Psoas muscle (tissue), 8 donors: ENCODE data around the gene ZC3H13. TPM values are rescaled to one million over a fixed set of nuclear protein-coding genes. Genes with fewer than 3 reads are reported as not detected.

Experiments used
- ATAC-seq, 4 donors: fragments of 200-7000 bp; cut with Tn5 transposase; one replicate each; pipeline ENCODE4 v1.9.1; 2020; ENCODE audit warnings: moderate library complexity in 3 of 4, mild to moderate bottlenecking in 2 of 4
- DNase-seq, 2 donors: peaks; one replicate each; pipeline ENCODE4 v3.0.0-alpha.2; 2020
- H3K27ac ChIP-seq: fragments of 200-600 bp; one replicate; pipeline ENCODE4 v1.8.0; 2022
- H3K27me3 ChIP-seq, 3 donors: fragments of 200-600 bp in 1 of 3; one replicate each; pipeline versions ENCODE4 v1.6.1 to v1.8.0; 2013 to 2022; ENCODE audit warnings: low read length in 2 of 3, mild to moderate bottlenecking in 2 of 3, moderate library complexity in 1 of 3; ENCODE audit not compliant: insufficient read depth in 3 of 3
- H3K36me3 ChIP-seq, 2 donors: fragments of 200-600 bp in 1 of 2; one replicate each; pipeline versions ENCODE4 v1.6.1 to v1.8.0; 2013 to 2022; ENCODE audit warnings: low read depth in 1 of 2, mild to moderate bottlenecking in 1 of 2, moderate library complexity in 1 of 2; ENCODE audit not compliant: insufficient read depth in 1 of 2
- H3K4me1 ChIP-seq: fragments of 200-600 bp; one replicate; pipeline ENCODE4 v1.8.0; 2022
- H3K4me3 ChIP-seq: fragments of 200-600 bp; one replicate; pipeline ENCODE4 v1.8.0; 2022; ENCODE audit warnings: mild to moderate bottlenecking
- H3K9me3 ChIP-seq: fragments of 200-600 bp; one replicate; pipeline ENCODE4 v1.8.0; 2022
- WGBS, 3 donors: extraction: QIAGEN DNeasy Blood & Tissue Kit; methylation state at CpG; one replicate each; pipeline versions ENCODE4 v1.1.6 to v1.1.7; 2013; 5-methylcytosine and 5-hydroxymethylcytosine counted together
- intact Hi-C, 2 donors: fragments of 100-400 bp; cut with DNase I; formaldehyde crosslinking; loops; one replicate each; pipeline versions ENCODE4 v1.11.0 to v1.14.2; 2022
- polyA plus RNA-seq, 3 donors: library from polyadenylated mRNA; stranded (reverse); fragments of 200-250 nt; gene quantifications; one replicate each; pipeline ENCODE4 v1.2.3, GENCODE V29; 2013
- total RNA-seq, 4 donors: library from RNA; stranded (reverse); fragmentation: NEBNext Ultra II Directional in 2 of 4; extraction: Animal tissue kit (Norgen Biotek cat#: 25700) in 2 of 4; gene quantifications; one replicate each; pipeline versions ENCODE4 v1.2.1 to v1.2.4, GENCODE V29; 2021 to 2023
- TF ChIP-seq, protein P1 (sequence below): fragments of 200-600 bp; IDR thresholded peaks from one replicate; pipeline ENCODE4 v1.8.0; 2022; ENCODE audit warnings: antibody characterized with exemption
- donor health status: healthy with polysubstance abuse.
- donor health status: DM: no; HTN: no; CAD: no; lungs with moderate emphysema.
- donor health status: Bipolar disorder and iron deficiency.
- donor health status: healthy.
- donor health status: DM: yes; HTN: yes; CAD: no.
- donor health status: DM: no; HTN: no; CAD: no.
- donor health status: DM: no; HTN: no; CAD: no.
- donor health status: DM: yes; HTN: yes; CAD: no.

ZC3H13 gene
- total and polyA plus RNA-seq, 7 donors = 6.8 to 31.6 (median 25.4) TPM

DNA sequence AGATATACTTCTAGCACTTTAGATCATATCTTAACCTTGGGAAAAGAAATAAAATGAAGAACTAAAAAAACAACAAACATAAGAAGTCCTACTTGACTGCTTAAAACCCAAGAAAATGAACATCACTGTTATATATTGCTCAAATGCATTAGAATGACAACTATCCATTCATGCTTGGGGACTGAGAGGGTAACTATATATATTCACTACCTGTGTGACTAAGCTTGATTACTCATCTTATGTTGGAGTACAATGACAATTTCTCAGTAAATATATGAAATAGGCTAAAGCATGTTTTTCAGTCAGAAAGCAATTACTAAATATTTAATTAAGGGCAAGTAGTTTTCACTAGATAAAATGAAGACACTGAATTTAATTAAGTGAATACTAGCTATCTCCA lies 40.1 kb downstream of the ZC3H13 start:
- H3K4me1 ChIP-seq = no peaks in the 10 kb centered on the region
- intact Hi-C loops = loop anchor here in 1 of 2 donors (10.0 kb wide), 1 partner anchor 208 kb away; no protein-coding TSS in a partner anchor
- TF ChIP-seq, protein P1, sequence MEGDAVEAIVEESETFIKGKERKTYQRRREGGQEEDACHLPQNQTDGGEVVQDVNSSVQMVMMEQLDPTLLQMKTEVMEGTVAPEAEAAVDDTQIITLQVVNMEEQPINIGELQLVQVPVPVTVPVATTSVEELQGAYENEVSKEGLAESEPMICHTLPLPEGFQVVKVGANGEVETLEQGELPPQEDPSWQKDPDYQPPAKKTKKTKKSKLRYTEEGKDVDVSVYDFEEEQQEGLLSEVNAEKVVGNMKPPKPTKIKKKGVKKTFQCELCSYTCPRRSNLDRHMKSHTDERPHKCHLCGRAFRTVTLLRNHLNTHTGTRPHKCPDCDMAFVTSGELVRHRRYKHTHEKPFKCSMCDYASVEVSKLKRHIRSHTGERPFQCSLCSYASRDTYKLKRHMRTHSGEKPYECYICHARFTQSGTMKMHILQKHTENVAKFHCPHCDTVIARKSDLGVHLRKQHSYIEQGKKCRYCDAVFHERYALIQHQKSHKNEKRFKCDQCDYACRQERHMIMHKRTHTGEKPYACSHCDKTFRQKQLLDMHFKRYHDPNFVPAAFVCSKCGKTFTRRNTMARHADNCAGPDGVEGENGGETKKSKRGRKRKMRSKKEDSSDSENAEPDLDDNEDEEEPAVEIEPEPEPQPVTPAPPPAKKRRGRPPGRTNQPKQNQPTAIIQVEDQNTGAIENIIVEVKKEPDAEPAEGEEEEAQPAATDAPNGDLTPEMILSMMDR = no peak
- ATAC-seq (no peak), DNase-seq (no peak)
- no peak overlapping the region for H3K27ac ChIP-seq
- peaks cover 0 to 79% of the 10 kb centered on the region in 2 donors for H3K36me3 ChIP-seq
- no peaks in the 10 kb centered on the region for H3K9me3 ChIP-seq
- no peaks in the 10 kb centered on the region for H3K27me3 ChIP-seq
- no peak overlapping the region for H3K4me3 ChIP-seq

DNA sequence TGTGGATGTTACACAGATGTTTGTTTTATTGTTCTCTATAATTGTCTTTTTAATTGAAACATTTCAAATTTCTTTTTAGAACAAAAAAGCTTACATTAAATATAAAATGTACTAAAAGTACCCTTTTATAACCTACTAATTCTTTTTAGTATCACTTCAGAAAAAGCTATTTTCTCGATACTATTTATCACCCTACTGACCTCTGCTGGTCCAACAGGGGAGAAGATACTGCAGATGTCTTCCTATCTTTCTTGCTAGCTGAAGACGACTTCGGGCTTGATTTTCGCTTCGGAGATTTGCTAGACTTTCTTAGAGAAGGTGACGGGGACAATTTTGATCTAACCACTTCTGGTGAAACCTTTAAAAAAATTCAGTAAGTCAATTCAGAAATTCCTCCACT lies 42.4 kb downstream of the ZC3H13 start:
- ATAC-seq = no peak
- H3K4me1 ChIP-seq = no peaks in the 10 kb centered on the region
- TF ChIP-seq, protein P1 = peak; percentile 10
- no peak for DNase-seq
- H3K27ac ChIP-seq = no peak overlapping the region
- H3K4me3 ChIP-seq = no peak overlapping the region
- 87 to 89% (median 88%) methylated on average over 6 of the region's 6 CpGs for WGBS, 3 donors
- intact Hi-C loops = loop anchor here in 1 of 2 donors (10.0 kb wide), 1 partner anchor 205 kb away; no protein-coding TSS in a partner anchor
- H3K36me3 ChIP-seq = peaks cover 0 to 78% of the 10 kb centered on the region in 2 donors
- H3K9me3 ChIP-seq = no peaks in the 10 kb centered on the region
- no peaks in the 10 kb centered on the region for H3K27me3 ChIP-seq

DNA sequence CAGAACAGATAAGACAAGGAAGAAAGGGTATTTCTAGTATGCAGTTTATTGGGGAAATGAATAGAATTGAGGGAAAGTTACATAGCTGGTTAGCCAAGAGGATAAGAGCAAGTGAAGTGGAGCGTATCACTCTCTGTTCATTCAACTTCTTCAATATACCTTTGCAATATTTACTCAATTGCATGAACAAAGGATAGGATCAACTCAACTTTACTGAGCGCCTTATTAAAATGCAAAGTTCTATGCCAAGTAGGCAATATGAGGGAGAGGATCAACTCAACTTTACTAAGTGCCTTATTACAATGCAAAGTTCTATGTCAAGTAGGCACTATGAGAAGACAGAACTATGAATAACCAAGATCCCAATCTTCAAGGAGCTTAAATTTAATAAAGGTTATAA lies 43.9 kb downstream of the ZC3H13 start:
- H3K4me1 ChIP-seq = no peaks in the 10 kb centered on the region
- WGBS, 3 donors = 99 to 100% (median 100%) methylated on average over 2 of the region's 2 CpGs
- H3K4me3 ChIP-seq = no peak overlapping the region
- peaks cover 0 to 72% of the 10 kb centered on the region in 2 donors for H3K36me3 ChIP-seq
- no peaks in the 10 kb centered on the region for H3K9me3 ChIP-seq
- DNase-seq (no peak), ATAC-seq (no peak)
- intact Hi-C loops = loop anchor here in 1 of 2 donors (10.0 kb wide), 1 partner anchor 384 kb away; no protein-coding TSS in a partner anchor
- TF ChIP-seq, protein P1 = no peak
- no peak overlapping the region for H3K27ac ChIP-seq
- no peaks in the 10 kb centered on the region for H3K27me3 ChIP-seq

DNA sequence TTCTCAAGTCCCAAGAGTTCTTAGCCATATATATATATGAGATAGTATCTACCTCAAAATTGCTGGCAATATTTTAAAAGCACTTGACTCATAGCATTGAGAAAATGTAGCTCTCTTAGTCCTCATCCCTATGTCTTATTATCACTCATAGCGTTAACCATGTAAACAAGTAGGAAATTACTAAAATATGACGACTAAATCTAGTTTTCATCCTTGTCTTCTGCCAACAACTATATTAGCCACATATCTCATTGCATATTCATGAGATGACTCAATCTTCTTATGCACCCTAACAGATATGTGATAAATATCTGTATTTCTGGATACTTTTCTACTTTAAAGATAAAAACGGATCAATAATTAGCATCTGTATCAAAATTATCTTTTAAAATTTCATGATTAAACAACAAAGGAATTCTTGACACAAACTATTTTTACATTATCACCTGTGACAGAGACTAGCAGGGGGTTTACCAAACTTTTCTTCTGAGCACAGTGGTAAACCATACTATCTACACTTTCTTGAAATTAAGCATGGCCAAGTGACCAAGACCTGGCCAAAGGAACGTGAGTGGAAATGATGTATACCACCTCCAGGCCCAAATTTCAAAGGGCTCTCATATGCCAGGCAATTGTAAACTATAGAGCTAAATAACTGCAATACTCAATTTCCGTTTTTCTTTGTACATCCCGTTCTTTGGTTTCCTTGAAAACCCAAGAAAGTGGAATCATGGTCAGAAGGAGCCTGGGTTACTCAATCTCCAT lies 45.7 kb downstream of the ZC3H13 start:
- Histone ChIP-seq H3K9me3 (no peaks in the 10 kb centered on the region), H3K27me3 (no peaks in the 10 kb centered on the region), H3K27ac (no peak overlapping the region), H3K4me1 (no peaks in the 10 kb centered on the region), H3K4me3 (no peak overlapping the region), H3K36me3 (peaks cover 0 to 85% of the 10 kb centered on the region in 2 donors)
- TF ChIP-seq, protein P1 = no peak
- 91 to 94% (median 92%) methylated on average over 6 of the region's 6 CpGs for WGBS, 3 donors
- no peak for ATAC-seq
- intact Hi-C loops = loop anchor here in 1 of 2 donors (10.0 kb wide), 1 partner anchor 382 kb away; no protein-coding TSS in a partner anchor
- no peak for DNase-seq
